Daoy (cell line): ENCODE results near the gene PLA2G4F. TPM values are rescaled to one million over a fixed set of nuclear protein-coding genes. Genes with fewer than 3 reads are reported as not detected.

Experiments
- DNase-seq: peaks from one replicate; pipeline ENCODE4 v3.0.0-alpha.2; 2015; ENCODE audit warnings: low read depth
- total RNA-seq: library from RNA; depleted of rRNA; stranded (reverse); fragments of >200 nt; shearing (Covaris generic); gene quantifications from 2 replicates; pipeline ENCODE4 v1.2.3, GENCODE V29; 2014

Gene PLA2G4F
- total RNA-seq, 1 experiment from 2014 or later, result not detected

DNA sequence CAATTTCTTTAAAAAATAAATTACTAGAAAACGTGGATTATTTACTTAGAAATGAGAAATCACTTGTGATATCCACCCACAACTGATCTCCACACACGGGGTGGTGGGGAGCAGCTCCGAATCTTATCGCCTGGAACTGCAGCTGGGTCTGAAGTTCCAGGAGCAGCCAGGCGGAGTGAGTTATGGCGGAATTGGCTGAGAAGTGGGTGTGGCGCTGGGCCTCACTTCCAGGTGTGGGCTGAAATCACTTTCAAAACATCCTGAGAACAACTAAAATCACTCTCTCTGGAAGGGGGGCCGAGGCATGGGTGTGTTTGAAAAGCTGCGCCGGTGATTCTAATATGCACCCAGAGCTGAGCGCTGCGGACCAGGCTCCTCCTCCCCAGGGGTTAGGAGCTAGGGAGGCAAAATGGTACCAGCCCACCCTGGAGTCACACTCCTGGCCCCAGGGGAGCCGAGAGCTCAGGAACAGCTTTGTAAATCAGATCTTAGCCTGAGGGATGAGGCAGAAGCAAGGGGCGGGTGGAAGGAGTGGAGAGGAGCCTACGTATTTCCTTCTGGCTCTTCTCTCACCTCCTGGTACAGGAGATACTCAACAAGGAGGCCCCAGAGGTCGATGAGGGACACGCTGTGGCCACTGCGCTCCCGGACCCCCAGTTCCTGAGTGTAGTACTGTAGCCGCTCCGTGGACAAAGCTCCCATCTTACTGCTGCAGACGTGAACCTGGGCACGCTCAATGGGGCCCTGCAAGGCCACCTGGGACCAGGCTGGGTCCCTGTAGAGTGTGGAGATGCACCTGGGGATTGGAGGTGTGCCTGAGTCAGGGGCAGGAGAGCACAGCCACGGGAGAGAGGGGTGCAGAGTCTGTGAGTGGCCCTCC, 9.6 kb downstream of the PLA2G4F start:
- DNase-seq, result no peak

DNA sequence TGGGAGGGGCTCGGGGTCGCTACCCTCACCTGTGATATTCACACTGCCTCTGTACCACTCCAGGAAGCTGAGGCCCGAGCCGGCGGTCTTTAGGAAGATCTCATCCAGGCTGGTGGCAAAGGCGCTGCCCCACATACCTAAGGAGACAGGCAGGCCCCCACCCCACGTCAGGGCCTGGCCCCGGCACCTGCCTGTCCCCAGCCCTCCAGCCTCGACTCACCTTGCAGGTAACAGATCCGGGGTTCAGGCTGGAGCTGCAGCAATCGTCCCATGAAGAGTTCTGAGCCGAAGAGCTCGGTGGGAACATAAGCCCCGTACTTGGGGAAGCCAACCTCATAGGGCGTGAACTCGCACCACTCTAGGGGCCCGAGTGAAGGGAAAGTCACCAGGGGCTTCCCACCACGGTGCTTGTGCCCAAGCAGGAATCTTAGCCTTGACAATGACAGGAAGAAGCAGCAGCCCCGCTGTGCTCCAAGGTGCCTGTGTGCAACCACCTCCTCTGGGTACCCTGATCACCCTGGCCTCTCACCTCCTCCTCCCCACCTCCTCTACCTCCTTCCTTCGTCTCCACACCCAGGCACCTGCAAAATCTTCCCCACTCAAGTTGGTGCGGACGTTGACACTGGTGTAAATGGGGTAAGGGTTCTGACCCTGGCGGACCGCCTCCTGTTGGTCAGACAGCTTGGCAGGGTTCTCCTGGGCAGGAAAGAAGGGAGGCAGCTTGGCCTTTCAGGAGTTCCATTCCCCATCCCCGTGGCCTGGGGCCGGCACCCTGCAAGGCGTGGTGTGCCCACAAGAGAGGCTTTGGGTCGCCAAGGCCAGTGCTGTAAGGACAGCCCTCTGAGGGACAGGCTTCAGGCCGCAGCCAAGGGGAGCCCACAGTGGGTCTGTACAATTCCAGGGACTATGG, 10.6 kb downstream of the PLA2G4F start:
- DNase-seq, result no peak

GRCh38 chr15:42144841-42145375, 11.5 kb downstream of the PLA2G4F start:
- no peak for DNase-seq

DNA sequence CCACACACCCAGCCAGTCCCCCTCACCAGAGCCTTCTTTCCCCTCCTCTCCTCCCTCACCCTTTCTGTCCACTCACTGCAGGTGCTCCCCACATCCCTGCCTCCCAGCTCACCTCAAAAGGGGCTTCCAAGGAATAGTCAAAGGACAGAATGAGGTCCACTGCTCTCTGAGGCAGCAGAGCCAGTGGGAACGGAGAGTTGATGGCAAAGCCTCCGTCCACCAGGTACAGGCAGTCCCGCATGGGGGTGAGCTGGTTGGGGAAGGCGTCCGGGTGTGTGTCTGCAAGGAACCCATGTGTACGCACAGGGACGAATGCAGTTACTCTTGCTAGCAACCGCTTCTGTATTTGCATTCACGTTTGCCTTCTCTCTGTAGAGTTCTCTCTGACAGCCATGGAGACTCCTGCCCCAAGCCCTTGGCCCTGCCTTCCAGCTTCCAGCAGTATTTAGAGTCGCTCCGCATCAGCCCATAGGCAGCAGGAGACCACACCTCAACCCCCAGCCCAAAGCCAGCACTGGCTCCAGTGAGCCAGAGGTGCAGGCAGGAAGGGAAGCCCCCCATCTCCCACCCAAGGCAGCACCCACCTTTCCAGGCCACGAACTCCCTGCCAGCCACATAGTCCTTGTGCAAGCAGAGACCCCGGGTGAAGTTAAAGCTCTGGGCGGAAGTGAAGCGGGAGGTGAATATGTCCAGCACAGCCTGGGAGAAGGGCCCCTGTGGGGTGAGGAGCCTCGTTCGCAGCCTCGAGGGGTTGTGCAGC, 12.4 kb downstream of the PLA2G4F start:
- no peak for DNase-seq

DNA sequence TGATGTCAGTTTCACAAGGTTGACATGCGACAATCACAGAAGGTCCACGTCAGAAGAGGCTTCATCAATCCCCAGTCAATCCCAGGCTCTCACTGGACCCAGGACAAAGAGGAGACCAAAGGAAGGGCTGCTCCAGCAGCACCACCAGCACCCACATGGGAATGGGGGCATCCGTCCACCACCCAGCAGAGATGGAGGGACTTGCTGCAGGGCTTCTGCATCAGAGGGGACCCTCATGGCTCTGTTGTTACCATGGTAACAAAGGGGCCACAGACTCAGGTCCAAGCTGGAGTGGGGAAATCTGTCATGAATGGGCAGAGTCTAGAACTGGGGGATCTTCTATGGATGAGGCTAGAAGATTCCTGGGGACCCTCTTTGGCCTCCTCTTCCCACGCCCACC, 13.1 kb downstream of the PLA2G4F start:
- no peak for DNase-seq

GRCh38 chr15:42141795-42142667, 14.4 kb downstream of the PLA2G4F start:
- DNase-seq, result no peak

GRCh38 chr15:42141246-42141645, 15.2 kb downstream of the PLA2G4F start:
- DNase-seq, result no peak

DNA sequence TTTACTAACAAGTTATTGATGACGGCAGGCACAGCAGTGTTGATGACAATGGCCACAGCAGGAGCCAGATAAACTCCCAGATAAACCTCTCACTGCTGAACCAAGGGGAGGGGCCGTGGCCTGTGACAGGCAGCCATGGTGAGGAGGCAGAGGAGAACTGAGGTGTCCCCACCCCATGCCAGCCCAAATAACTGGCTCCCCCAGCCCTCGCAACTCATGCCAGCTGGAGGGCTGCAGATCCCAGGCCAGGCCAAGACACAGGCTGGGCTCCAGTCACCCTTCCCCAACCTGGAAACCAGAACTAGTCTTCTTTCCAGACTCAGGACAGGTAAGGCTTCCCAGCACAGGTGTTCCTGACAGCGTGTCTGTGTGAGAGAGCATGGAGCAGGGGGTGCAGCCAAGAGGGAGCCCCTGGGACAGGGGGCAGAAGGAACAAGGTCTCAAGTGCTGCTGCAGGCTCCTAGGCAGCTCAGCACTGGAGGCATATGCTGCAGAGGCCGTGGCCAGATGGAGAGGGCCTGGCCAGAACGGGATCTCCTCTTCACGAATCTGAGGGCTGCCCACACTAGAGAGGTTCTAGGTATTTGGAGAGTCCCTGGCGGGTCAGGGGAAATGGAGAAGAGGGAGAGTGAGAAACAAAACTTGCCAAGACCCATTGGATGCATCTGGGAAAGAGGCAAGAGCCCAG, 15.9 kb downstream of the PLA2G4F start:
- DNase-seq, result no peak

GRCh38 chr15:42139596-42139995, 16.8 kb downstream of the PLA2G4F start:
- DNase-seq, result no peak

GRCh38 chr15:42138968-42139386, 17.5 kb downstream of the PLA2G4F start:
- DNase-seq, result no peak

- DNase-seq, result no peak
Observed at GRCh38 chr15:42138411-42138810, 18.0 kb downstream of the PLA2G4F start.

- DNase-seq, result peak; percentile 47
Observed at GRCh38 chr15:42137461-42138261, 18.8 kb downstream of the PLA2G4F start.

GRCh38 chr15:42136513-42136912, 19.9 kb downstream of the PLA2G4F start:
- DNase-seq, result no peak

GRCh38 chr15:42135351-42135750, 21.1 kb downstream of the PLA2G4F start:
- DNase-seq, result no peak

DNA sequence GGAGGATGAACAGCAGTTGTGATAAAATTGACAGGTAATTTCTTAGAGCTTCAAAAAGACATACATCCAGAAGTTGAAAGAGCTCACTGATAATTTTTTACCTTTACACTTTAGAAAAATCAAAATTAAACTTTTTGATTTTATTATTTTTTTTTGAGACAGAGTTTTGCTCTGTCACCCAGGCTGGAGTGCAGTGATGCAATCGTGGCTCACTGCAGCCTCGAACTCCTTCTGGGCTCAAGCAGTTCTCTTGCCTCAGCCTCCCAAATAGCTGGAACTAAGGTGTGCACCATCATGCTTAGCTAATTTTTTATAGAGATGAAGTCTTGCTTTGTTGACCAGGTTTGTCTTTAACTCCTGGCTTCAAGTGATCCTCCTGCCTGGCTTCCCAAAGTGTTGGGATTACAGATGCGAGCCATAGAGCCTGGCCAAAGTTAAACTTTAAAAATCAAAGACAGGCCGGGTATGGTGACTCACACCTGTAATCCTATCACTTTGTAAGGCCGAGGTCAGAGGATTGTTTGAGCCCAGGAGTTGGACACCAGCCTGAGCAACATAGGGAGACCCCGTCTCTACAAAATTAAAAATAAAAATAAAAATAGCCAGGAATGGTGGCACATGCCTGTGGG, 21.7 kb downstream of the PLA2G4F start:
- DNase-seq, result no peak

GRCh38 chr15:42133886-42134502, 22.4 kb downstream of the PLA2G4F start:
- peak; percentile 77 for DNase-seq

- DNase-seq, result no peak
Observed at GRCh38 chr15:42133356-42133755, 23.1 kb downstream of the PLA2G4F start.
